Fibroblast of peridontal ligament (primary cell): ENCODE results near the gene TMEM233.

Experiments
- DNase-seq: peaks from one replicate; pipeline ENCODE4 v3.0.0-alpha.2; 2010; ENCODE audit errors: extremely low read depth

The TMEM233 gene

GRCh38 chr12:119681728-119682638, 88.4 kb downstream of the TMEM233 start:
- no peak for DNase-seq

GRCh38 chr12:119682639-119683252, 89.2 kb downstream of the TMEM233 start:
- DNase-seq, result no peak

- peak; percentile 70 for DNase-seq
Observed at GRCh38 chr12:119683413-119683812, 89.8 kb downstream of the TMEM233 start.

- DNase-seq, result peak; percentile 17
Observed at GRCh38 chr12:119683816-119684215, 90.2 kb downstream of the TMEM233 start.

GRCh38 chr12:119684711-119685369, 91.3 kb downstream of the TMEM233 start:
- peak; percentile 84 for DNase-seq

GRCh38 chr12:119685375-119685774, 91.8 kb downstream of the TMEM233 start:
- peak; percentile 32 for DNase-seq

- DNase-seq, result no peak
Observed at GRCh38 chr12:119686355-119686754, 92.8 kb downstream of the TMEM233 start.

- no peak for DNase-seq
Observed at GRCh38 chr12:119686776-119687175, 93.2 kb downstream of the TMEM233 start.

- DNase-seq, result no peak
Observed at GRCh38 chr12:119687406-119687805, 93.8 kb downstream of the TMEM233 start.

GRCh38 chr12:119687879-119688278, 94.3 kb downstream of the TMEM233 start:
- DNase-seq, result no peak

- no peak for DNase-seq
Observed at GRCh38 chr12:119689935-119690500, 96.4 kb downstream of the TMEM233 start.

- DNase-seq, result no peak
Observed at GRCh38 chr12:119691202-119691810, 97.7 kb downstream of the TMEM233 start.

GRCh38 chr12:119692410-119692809, 98.8 kb downstream of the TMEM233 start:
- peak; percentile 19 for DNase-seq
